ENCODE measurements around the gene ROBO2. TPM values are rescaled to one million over a fixed set of nuclear protein-coding genes. Genes with fewer than 3 reads are reported as not detected.

ROBO2 gene
- polyA plus RNA-seq, 1 of the 3 experiments (the other 2 are of a cell fraction): not detected

GRCh38 chr3:77203851-77204250, 164.0 kb downstream of the ROBO2 start (continued):
- TF ChIP-seq, protein P1, sequence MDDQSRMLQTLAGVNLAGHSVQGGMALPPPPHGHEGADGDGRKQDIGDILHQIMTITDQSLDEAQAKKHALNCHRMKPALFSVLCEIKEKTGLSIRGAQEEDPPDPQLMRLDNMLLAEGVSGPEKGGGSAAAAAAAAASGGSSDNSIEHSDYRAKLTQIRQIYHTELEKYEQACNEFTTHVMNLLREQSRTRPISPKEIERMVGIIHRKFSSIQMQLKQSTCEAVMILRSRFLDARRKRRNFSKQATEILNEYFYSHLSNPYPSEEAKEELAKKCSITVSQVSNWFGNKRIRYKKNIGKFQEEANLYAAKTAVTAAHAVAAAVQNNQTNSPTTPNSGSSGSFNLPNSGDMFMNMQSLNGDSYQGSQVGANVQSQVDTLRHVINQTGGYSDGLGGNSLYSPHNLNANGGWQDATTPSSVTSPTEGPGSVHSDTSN (IDR thresholded peaks at IDR 0.05): no peak
- TF ChIP-seq FOXM1 (IDR thresholded peaks at IDR 0.05; ENCODE audit: low read depth): no peak
- no peak for TF ChIP-seq MAX (IDR thresholded peaks at IDR 0.05; ENCODE audit: low read depth)
- TF ChIP-seq, protein P2, sequence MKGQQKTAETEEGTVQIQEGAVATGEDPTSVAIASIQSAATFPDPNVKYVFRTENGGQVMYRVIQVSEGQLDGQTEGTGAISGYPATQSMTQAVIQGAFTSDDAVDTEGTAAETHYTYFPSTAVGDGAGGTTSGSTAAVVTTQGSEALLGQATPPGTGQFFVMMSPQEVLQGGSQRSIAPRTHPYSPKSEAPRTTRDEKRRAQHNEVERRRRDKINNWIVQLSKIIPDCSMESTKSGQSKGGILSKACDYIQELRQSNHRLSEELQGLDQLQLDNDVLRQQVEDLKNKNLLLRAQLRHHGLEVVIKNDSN (IDR thresholded peaks at IDR 0.05; ENCODE audit: borderline replicate concordance, low read depth): no peak

- WGBS (ENCODE audit: low lambda C conversion rate): 64% methylated on average over 7 of the region's 11 CpGs
- Histone ChIP-seq H3F3A (replicated peaks; ENCODE audit: insufficient read depth) (no peaks in the 10 kb centered on the region), H2AFZ (ENCODE audit: low read depth) (no peak overlapping the region), H3K4me2 (no peak overlapping the region), H3K27ac (ENCODE audit: low read depth in 2 of 2, low read length in 1 of 2) (no peak overlapping the region), H3K27me3 (ENCODE audit: insufficient read depth) (no peaks in the 10 kb centered on the region), H3K79me2 (ENCODE audit: insufficient read depth) (no peaks in the 10 kb centered on the region; the same call in 1 of the 2 replicates), H3K9ac (no peak overlapping the region), H3K4me3 (ENCODE audit: low read depth in 2 of 2, low read length in 1 of 2) (no peak overlapping the region), H3K9me2 (no peaks in the 10 kb centered on the region), H4K20me1 (ENCODE audit: insufficient read depth) (no peaks in the 10 kb centered on the region), H3K4me1 (ENCODE audit: control insufficient read depth in 1 of 2, insufficient read depth in 2 of 2, low read depth in 1 of 2, low read length in 1 of 2) (no peaks in the 10 kb centered on the region), H3K9me3 (no peaks in the 10 kb centered on the region), H3K36me3 (replicated peaks in 1 of 2; ENCODE audit: control insufficient read depth in 1 of 2, insufficient read depth in 2 of 2, low read length in 1 of 2) (no peaks in the 10 kb centered on the region)
- TF ChIP-seq SMC3 (IDR thresholded peaks at IDR 0.05; ENCODE audit: low read depth, low read length): no peak
- TF ChIP-seq FOXM1 (IDR thresholded peaks at IDR 0.05; ENCODE audit: low read depth): no peak
- TF ChIP-seq, protein P2 (IDR thresholded peaks at IDR 0.05; ENCODE audit: borderline replicate concordance, low read depth): no peak
- TF ChIP-seq RCOR1 (IDR thresholded peaks at IDR 0.05; ENCODE audit: low read length): no peak
- TF ChIP-seq FOXJ3 (CRISPR knock-in tag; IDR thresholded peaks at IDR 0.05): no peak
- TF ChIP-seq, protein P3, sequence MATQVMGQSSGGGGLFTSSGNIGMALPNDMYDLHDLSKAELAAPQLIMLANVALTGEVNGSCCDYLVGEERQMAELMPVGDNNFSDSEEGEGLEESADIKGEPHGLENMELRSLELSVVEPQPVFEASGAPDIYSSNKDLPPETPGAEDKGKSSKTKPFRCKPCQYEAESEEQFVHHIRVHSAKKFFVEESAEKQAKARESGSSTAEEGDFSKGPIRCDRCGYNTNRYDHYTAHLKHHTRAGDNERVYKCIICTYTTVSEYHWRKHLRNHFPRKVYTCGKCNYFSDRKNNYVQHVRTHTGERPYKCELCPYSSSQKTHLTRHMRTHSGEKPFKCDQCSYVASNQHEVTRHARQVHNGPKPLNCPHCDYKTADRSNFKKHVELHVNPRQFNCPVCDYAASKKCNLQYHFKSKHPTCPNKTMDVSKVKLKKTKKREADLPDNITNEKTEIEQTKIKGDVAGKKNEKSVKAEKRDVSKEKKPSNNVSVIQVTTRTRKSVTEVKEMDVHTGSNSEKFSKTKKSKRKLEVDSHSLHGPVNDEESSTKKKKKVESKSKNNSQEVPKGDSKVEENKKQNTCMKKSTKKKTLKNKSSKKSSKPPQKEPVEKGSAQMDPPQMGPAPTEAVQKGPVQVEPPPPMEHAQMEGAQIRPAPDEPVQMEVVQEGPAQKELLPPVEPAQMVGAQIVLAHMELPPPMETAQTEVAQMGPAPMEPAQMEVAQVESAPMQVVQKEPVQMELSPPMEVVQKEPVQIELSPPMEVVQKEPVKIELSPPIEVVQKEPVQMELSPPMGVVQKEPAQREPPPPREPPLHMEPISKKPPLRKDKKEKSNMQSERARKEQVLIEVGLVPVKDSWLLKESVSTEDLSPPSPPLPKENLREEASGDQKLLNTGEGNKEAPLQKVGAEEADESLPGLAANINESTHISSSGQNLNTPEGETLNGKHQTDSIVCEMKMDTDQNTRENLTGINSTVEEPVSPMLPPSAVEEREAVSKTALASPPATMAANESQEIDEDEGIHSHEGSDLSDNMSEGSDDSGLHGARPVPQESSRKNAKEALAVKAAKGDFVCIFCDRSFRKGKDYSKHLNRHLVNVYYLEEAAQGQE (IDR thresholded peaks at IDR 0.05; ENCODE audit: low read depth, low read length): no peak
- no peak for TF ChIP-seq NRF1 (IDR thresholded peaks at IDR 0.05; ENCODE audit: low read depth, low read length)
- TF ChIP-seq MXI1 (IDR thresholded peaks at IDR 0.05; ENCODE audit: low read depth, low read length): no peak
- TF ChIP-seq FOSL2 (IDR thresholded peaks at IDR 0.05; ENCODE audit: borderline replicate concordance, low read depth): no peak
- TF ChIP-seq, protein P4, sequence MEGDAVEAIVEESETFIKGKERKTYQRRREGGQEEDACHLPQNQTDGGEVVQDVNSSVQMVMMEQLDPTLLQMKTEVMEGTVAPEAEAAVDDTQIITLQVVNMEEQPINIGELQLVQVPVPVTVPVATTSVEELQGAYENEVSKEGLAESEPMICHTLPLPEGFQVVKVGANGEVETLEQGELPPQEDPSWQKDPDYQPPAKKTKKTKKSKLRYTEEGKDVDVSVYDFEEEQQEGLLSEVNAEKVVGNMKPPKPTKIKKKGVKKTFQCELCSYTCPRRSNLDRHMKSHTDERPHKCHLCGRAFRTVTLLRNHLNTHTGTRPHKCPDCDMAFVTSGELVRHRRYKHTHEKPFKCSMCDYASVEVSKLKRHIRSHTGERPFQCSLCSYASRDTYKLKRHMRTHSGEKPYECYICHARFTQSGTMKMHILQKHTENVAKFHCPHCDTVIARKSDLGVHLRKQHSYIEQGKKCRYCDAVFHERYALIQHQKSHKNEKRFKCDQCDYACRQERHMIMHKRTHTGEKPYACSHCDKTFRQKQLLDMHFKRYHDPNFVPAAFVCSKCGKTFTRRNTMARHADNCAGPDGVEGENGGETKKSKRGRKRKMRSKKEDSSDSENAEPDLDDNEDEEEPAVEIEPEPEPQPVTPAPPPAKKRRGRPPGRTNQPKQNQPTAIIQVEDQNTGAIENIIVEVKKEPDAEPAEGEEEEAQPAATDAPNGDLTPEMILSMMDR (IDR thresholded peaks at IDR 0.05): no peak
- TF ChIP-seq ZBTB33 (IDR thresholded peaks at IDR 0.05; ENCODE audit: borderline replicate concordance, low read depth): no peak
- no peak for TF ChIP-seq RFX5 (IDR thresholded peaks at IDR 0.05; ENCODE audit: low read length)
- TF ChIP-seq, protein P1 (IDR thresholded peaks at IDR 0.05): no peak
- TF ChIP-seq JUND (IDR thresholded peaks at IDR 0.05): no peak
- TF ChIP-seq, protein P5, sequence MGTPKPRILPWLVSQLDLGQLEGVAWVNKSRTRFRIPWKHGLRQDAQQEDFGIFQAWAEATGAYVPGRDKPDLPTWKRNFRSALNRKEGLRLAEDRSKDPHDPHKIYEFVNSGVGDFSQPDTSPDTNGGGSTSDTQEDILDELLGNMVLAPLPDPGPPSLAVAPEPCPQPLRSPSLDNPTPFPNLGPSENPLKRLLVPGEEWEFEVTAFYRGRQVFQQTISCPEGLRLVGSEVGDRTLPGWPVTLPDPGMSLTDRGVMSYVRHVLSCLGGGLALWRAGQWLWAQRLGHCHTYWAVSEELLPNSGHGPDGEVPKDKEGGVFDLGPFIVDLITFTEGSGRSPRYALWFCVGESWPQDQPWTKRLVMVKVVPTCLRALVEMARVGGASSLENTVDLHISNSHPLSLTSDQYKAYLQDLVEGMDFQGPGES (IDR thresholded peaks at IDR 0.05; ENCODE audit: low read depth, low read length): no peak
- TF ChIP-seq RAD21 (IDR thresholded peaks at IDR 0.05; ENCODE audit: low read length): no peak
- TF ChIP-seq MEF2A (IDR thresholded peaks at IDR 0.05; ENCODE audit: borderline replicate concordance, low read depth): no peak
- ChIA-PET POLR2A (no interaction called here), CTCF (interaction anchor here (0.6 kb wide), 1 partner anchor 46 kb away, joined by 4 read pairs; no protein-coding TSS in a partner anchor)
- no peak for DNase-seq
These were observed 164.9 kb downstream of the ROBO2 start for GRCh38 chr3:77204788-77205187.

Measured in SK-N-SH (cell line).